Measurements from ENCODE around the gene SMPD2. TPM values are rescaled to one million over a fixed set of nuclear protein-coding genes. Genes with fewer than 3 reads are reported as not detected.

The SMPD2 gene
- total RNA-seq, 1 donor from 2014 or later = 6.2 TPM

DNA sequence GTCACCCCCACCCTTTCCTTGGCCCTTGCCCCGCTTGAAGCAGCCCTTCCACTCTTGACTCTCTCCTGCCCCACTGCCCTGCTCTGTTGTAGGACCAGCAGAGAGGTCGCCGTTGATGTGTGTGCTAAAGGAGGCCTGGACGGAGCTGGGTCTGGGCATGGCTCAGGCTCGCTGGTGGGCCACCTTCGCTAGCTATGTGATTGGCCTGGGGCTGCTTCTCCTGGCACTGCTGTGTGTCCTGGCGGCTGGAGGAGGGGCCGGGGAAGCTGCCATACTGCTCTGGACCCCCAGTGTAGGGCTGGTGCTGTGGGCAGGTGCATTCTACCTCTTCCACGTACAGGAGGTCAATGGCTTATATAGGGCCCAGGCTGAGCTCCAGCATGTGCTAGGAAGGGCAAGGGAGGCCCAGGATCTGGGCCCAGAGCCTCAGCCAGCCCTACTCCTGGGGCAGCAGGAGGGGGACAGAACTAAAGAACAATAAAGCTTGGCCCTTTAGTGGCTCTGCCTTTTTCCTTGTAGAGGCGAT, 3.0 kb downstream of the SMPD2 start:
- no peak for FAIRE-seq
- no peaks in the 10 kb centered on the region for H3K4me1 Mint-ChIP-seq (ENCODE audit: low read depth, unreplicated experiment)
- no peaks in the 10 kb centered on the region for H3K9me3 Mint-ChIP-seq (ENCODE audit: unreplicated experiment)
- TF ChIP-seq EZH2 (IDR thresholded peaks at IDR 0.05; ENCODE audit: insufficient read depth, low read length) = no peak
- TF ChIP-seq, protein P1, sequence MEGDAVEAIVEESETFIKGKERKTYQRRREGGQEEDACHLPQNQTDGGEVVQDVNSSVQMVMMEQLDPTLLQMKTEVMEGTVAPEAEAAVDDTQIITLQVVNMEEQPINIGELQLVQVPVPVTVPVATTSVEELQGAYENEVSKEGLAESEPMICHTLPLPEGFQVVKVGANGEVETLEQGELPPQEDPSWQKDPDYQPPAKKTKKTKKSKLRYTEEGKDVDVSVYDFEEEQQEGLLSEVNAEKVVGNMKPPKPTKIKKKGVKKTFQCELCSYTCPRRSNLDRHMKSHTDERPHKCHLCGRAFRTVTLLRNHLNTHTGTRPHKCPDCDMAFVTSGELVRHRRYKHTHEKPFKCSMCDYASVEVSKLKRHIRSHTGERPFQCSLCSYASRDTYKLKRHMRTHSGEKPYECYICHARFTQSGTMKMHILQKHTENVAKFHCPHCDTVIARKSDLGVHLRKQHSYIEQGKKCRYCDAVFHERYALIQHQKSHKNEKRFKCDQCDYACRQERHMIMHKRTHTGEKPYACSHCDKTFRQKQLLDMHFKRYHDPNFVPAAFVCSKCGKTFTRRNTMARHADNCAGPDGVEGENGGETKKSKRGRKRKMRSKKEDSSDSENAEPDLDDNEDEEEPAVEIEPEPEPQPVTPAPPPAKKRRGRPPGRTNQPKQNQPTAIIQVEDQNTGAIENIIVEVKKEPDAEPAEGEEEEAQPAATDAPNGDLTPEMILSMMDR (IDR thresholded peaks at IDR 0.05; ENCODE audit: insufficient read depth, low read depth, low read length) = no peak
- Histone ChIP-seq H3K36me3 (ENCODE audit: insufficient read depth, low read length) (peaks cover 20% of the 10 kb centered on the region), H3K4me2 (ENCODE audit: low read length) (no peak overlapping the region), H3K27ac (ENCODE audit: low read depth, low read length) (no peak overlapping the region), H3K27me3 (ENCODE audit: insufficient read depth, low read length) (no peaks in the 10 kb centered on the region), H4K20me1 (ENCODE audit: insufficient read depth, low read length) (peaks cover 27% of the 10 kb centered on the region), H3K9ac (ENCODE audit: low read length) (no peak overlapping the region), H2AFZ (ENCODE audit: low read depth, low read length) (no peak overlapping the region), H3K9me3 (ENCODE audit: insufficient read depth, low read depth, low read length) (no peaks in the 10 kb centered on the region), H3K79me2 (ENCODE audit: insufficient read depth, low read length) (no peaks in the 10 kb centered on the region), H3K4me1 (ENCODE audit: insufficient read depth, low read length) (peaks cover 6% of the 10 kb centered on the region), H3K4me3 (ENCODE audit: insufficient read depth, low read depth, low read length) (no peak overlapping the region)
- no peak overlapping the region for H3K27ac Mint-ChIP-seq (ENCODE audit: unreplicated experiment)
- no peak for DNase-seq (ENCODE audit: low read depth)
- H3K36me3 Mint-ChIP-seq (ENCODE audit: low read depth, unreplicated experiment) = peaks cover 17% of the 10 kb centered on the region
- no peak overlapping the region for H3K4me3 Mint-ChIP-seq (ENCODE audit: unreplicated experiment)
- no peaks in the 10 kb centered on the region for H3K27me3 Mint-ChIP-seq (ENCODE audit: low read depth, unreplicated experiment)

DNA sequence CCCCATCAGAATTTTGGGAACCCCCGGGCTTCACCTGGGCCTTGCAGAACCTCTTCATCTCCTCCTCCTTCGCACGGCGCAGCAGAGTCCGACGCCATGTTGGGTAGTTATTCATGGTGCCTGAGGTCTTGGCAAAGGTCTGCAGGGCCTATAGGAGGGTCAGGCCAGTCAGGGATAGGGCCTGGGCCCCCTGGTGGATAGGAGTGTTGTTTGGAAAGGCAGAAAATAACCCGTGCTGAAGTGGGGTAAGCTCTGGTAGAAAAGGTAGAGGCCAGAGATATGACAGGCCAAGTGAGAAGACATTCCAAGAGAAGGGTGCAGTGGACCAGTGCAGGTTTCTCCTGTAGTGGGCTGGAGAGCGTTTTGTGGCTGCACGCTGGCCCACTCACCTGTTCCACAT, 4.9 kb downstream of the SMPD2 start:
- Mint-ChIP-seq H3K4me3 (ENCODE audit: unreplicated experiment) (no peak overlapping the region), H3K4me1 (ENCODE audit: low read depth, unreplicated experiment) (no peaks in the 10 kb centered on the region), H3K36me3 (ENCODE audit: low read depth, unreplicated experiment) (peaks cover 17% of the 10 kb centered on the region), H3K27me3 (ENCODE audit: low read depth, unreplicated experiment) (no peaks in the 10 kb centered on the region), H3K27ac (ENCODE audit: unreplicated experiment) (no peak overlapping the region), H3K9me3 (ENCODE audit: unreplicated experiment) (no peaks in the 10 kb centered on the region)
- Histone ChIP-seq H4K20me1 (ENCODE audit: insufficient read depth, low read length) (peaks cover 44% of the 10 kb centered on the region), H3K79me2 (ENCODE audit: insufficient read depth, low read length) (no peaks in the 10 kb centered on the region), H3K36me3 (ENCODE audit: insufficient read depth, low read length) (peaks cover 20% of the 10 kb centered on the region), H3K27me3 (ENCODE audit: insufficient read depth, low read length) (no peaks in the 10 kb centered on the region), H3K9me3 (ENCODE audit: insufficient read depth, low read depth, low read length) (no peaks in the 10 kb centered on the region), H3K4me2 (ENCODE audit: low read length) (no peak overlapping the region), H3K9ac (ENCODE audit: low read length) (no peak overlapping the region), H3K4me1 (ENCODE audit: insufficient read depth, low read length) (peaks cover 6% of the 10 kb centered on the region), H2AFZ (ENCODE audit: low read depth, low read length) (no peak overlapping the region), H3K27ac (ENCODE audit: low read depth, low read length) (no peak overlapping the region), H3K4me3 (ENCODE audit: insufficient read depth, low read depth, low read length) (no peak overlapping the region)
- DNase-seq (ENCODE audit: low read depth) (no peak), FAIRE-seq (no peak)
- TF ChIP-seq, protein P1 (IDR thresholded peaks at IDR 0.05; ENCODE audit: insufficient read depth, low read depth, low read length) = no peak
- no peak for TF ChIP-seq EZH2 (IDR thresholded peaks at IDR 0.05; ENCODE audit: insufficient read depth, low read length)

DNA sequence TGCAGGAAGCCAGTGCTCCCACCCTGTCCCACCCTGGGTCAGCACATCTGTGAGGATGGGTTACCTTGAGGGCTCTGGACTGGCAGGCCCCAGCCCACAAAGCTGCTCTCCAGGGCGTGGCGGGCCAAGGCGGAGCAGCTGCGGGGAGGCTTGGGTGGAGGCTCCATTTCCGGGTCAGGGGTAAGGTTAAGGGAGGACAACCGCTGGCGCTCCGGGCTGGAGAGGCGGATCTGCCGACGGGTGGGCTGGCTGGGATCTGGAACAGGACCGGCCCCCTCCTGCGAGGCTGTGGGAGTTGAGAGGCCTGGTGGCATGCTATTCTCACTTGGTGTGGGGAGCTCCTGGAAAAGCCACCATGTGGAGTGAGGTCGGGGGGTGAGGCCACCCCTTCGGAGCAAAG, 5.5 kb downstream of the SMPD2 start:
- peaks cover 20% of the 10 kb centered on the region for H3K36me3 ChIP-seq (ENCODE audit: insufficient read depth, low read length)
- Mint-ChIP-seq H3K27me3 (ENCODE audit: low read depth, unreplicated experiment) (no peaks in the 10 kb centered on the region), H3K9me3 (ENCODE audit: unreplicated experiment) (no peaks in the 10 kb centered on the region), H3K27ac (ENCODE audit: unreplicated experiment) (no peak overlapping the region), H3K4me3 (ENCODE audit: unreplicated experiment) (no peak overlapping the region), H3K4me1 (ENCODE audit: low read depth, unreplicated experiment) (no peaks in the 10 kb centered on the region), H3K36me3 (ENCODE audit: low read depth, unreplicated experiment) (peaks cover 20% of the 10 kb centered on the region)
- H3K4me2 ChIP-seq (ENCODE audit: low read length) = no peak overlapping the region
- DNase-seq (ENCODE audit: low read depth) (no peak), FAIRE-seq (no peak)
- H3K9ac ChIP-seq (ENCODE audit: low read length) = no peak overlapping the region
- no peak overlapping the region for H3K27ac ChIP-seq (ENCODE audit: low read depth, low read length)
- H4K20me1 ChIP-seq (ENCODE audit: insufficient read depth, low read length) = peaks cover 50% of the 10 kb centered on the region
- TF ChIP-seq EZH2 (IDR thresholded peaks at IDR 0.05; ENCODE audit: insufficient read depth, low read length) = no peak
- TF ChIP-seq, protein P1 (IDR thresholded peaks at IDR 0.05; ENCODE audit: insufficient read depth, low read depth, low read length) = no peak
- H3K27me3 ChIP-seq (ENCODE audit: insufficient read depth, low read length) = no peaks in the 10 kb centered on the region
- no peak overlapping the region for H3K4me3 ChIP-seq (ENCODE audit: insufficient read depth, low read depth, low read length)
- H3K79me2 ChIP-seq (ENCODE audit: insufficient read depth, low read length) = no peaks in the 10 kb centered on the region
- peaks cover 5% of the 10 kb centered on the region for H3K4me1 ChIP-seq (ENCODE audit: insufficient read depth, low read length)
- H3K9me3 ChIP-seq (ENCODE audit: insufficient read depth, low read depth, low read length) = no peaks in the 10 kb centered on the region
- no peak overlapping the region for H2AFZ ChIP-seq (ENCODE audit: low read depth, low read length)
